LNCaP clone FGC (cell line): ENCODE measurements around the gene TRAF2.
"Not testable (repeated sequence)": the region's sequence is repeated elsewhere in the genome, so short reads cannot be mapped to it uniquely, and the experiment has no call there.

Source experiments
- DNase-seq: peaks from one replicate; pipeline ENCODE4 v3.0.0-alpha.2; 2011; ENCODE audit warnings: low read depth
- H3K4me3 ChIP-seq: 2 replicates; pipeline ENCODE4 v1.5.1; 2011; ENCODE audit warnings: mild to moderate bottlenecking, low read depth, low read length, control low read depth
- TF ChIP-seq, protein P1 (sequence below): IDR thresholded peaks from 2 replicates; pipeline ENCODE4 v1.5.1; 2012; ENCODE audit warnings: mild to moderate bottlenecking; ENCODE audit not compliant: control insufficient read depth, insufficient read depth; ENCODE audit errors: extremely low read depth

The TRAF2 gene, protein sequence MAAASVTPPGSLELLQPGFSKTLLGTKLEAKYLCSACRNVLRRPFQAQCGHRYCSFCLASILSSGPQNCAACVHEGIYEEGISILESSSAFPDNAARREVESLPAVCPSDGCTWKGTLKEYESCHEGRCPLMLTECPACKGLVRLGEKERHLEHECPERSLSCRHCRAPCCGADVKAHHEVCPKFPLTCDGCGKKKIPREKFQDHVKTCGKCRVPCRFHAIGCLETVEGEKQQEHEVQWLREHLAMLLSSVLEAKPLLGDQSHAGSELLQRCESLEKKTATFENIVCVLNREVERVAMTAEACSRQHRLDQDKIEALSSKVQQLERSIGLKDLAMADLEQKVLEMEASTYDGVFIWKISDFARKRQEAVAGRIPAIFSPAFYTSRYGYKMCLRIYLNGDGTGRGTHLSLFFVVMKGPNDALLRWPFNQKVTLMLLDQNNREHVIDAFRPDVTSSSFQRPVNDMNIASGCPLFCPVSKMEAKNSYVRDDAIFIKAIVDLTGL

DNA sequence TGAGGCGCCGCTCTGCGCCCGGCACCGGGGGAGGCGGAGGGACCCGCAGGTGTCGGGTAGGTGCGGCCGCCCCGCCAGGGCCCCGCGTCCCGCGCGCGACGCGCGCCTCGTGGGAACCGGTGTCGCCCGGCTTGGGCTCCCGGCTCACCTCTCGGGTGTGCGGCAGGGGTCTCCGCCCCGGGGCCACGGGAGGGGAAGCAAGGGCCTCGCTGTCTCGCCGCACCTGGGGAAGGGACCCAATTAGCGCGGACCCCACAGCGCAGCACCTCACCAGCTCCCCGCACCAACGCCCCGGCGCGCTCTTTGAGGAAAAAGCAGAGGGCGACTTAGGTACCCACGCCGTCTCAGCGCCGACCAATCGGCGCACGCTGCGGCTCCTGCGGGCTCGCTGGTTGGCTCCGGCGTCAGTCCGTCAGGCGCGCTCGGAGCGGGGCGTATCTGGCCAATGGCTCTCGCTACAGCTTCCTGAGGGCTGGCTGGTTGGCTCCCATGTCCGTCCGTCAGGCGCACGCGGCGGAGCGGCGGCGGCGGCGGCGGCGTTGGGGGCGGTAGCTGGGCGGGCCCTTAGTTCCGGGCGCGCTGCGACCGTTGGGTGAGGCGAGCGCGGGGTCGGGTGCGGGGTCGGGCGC lies at the start of gene TRAF2:
Gene TRAF2, plus strand, starts transcription at position 567 of the 629 bp plus-strand sequence. CDS start 12,225 bp downstream, outside the sequence.
- TF ChIP-seq, protein P1, sequence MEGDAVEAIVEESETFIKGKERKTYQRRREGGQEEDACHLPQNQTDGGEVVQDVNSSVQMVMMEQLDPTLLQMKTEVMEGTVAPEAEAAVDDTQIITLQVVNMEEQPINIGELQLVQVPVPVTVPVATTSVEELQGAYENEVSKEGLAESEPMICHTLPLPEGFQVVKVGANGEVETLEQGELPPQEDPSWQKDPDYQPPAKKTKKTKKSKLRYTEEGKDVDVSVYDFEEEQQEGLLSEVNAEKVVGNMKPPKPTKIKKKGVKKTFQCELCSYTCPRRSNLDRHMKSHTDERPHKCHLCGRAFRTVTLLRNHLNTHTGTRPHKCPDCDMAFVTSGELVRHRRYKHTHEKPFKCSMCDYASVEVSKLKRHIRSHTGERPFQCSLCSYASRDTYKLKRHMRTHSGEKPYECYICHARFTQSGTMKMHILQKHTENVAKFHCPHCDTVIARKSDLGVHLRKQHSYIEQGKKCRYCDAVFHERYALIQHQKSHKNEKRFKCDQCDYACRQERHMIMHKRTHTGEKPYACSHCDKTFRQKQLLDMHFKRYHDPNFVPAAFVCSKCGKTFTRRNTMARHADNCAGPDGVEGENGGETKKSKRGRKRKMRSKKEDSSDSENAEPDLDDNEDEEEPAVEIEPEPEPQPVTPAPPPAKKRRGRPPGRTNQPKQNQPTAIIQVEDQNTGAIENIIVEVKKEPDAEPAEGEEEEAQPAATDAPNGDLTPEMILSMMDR: no peak
- H3K4me3 ChIP-seq: peak within 1 kb of the TSS; percentile 80

DNA sequence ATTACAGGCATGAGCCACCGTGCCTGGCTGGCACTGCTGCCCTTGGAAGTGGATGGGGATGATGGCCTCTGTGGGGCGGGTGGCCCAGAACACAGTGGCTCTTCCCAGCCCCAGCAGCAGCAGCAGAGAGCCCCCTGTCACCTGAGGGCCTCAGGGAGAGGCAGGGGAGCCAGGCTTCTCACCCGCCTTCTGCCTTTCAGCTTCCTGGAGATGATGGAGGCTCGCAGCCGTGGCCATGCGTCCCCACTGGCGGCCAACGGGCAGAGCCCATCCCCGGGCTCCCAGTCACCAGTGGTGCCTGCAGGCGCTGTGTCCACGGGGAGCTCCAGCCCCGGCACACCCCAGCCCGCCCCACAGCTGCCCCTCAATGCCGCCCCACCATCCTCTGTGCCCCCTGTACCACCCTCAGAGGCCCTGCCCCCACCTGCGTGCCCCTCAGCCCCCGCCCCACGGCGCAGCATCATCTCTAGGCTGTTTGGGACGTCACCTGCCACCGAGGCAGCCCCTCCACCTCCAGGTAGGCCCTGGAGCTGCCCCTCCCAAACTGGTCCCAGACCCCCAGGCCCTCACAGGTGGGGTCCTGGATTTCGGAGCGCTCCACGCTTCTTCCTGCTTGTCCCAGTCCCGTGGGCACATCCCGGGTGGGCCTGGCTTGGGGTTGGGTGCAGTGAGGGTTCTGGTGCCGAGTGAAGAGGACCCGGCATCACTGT lies 49.0 kb upstream of the TRAF2 start:
- no peak for DNase-seq
- H3K4me3 ChIP-seq: no peak overlapping the region
- TF ChIP-seq, protein P1: no peak

More for the DNA sequence above, at the start of gene TRAF2:
- DNase-seq: peak; percentile 97

DNA sequence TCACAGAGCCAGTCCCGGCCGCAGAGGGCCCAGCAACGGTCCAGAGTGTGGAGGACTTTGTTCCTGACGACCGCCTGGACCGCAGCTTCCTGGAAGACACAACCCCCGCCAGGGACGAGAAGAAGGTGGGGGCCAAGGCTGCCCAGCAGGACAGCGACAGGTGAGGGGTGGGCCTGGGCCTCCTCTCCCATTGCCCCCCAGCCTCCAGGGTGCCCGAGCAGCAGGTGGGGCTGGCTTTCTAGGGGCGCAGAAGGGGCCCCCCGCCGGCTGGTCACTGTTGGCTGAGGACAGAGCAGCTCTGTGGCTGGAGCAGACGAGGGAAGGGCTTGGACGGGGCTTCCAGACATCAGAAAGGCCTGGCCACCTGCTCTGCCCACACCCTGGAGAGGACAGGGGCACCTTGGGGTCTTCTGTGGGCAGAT lies 48.4 kb upstream of the TRAF2 start:
- DNase-seq, H3K4me3 ChIP-seq: not testable (repeated sequence)

DNA sequence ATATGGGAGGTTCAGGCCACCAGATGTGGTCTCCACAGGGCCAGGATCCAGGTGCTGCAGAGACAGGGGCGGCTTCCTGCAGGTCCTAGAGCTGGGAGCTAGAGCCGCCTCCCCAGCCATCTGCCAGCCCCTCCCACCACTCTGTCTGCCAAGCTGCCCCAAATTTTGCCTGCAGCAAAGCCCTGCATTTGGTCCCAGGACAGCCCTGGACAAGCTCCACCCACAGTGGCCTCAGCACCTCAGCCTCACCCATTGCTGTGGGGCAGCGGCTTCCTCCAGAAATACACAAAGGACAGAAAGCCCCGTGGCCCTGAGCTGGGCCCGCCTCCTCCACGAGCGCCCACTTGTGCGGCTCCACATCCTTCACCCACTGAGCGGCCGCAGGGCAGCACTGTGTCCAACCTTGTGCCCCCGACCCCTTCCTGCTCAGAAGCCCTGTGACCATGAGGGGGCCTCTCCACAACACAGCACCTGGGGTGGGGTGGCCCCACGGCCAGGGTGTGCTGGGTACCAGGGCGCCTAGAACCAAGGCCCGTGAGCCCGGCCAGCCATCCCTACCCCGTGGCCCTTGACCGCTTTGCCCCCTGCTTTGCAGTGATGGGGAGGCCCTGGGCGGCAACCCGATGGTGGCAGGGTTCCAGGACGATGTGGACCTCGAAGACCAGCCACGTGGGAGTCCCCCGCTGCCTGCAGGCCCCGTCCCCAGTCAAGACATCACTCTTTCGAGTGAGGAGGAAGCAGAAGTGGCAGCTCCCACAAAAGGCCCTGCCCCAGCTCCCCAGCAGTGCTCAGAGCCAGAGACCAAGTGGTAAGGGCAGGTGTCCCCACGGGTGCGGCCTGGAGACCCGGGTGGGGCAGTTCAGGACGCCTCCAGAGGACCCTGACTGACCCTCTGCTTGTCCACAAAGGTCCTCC lies 47.7 kb upstream of the TRAF2 start:
- H3K4me3 ChIP-seq: no peak overlapping the region
- TF ChIP-seq, protein P1: no peak
- no peak for DNase-seq

DNA sequence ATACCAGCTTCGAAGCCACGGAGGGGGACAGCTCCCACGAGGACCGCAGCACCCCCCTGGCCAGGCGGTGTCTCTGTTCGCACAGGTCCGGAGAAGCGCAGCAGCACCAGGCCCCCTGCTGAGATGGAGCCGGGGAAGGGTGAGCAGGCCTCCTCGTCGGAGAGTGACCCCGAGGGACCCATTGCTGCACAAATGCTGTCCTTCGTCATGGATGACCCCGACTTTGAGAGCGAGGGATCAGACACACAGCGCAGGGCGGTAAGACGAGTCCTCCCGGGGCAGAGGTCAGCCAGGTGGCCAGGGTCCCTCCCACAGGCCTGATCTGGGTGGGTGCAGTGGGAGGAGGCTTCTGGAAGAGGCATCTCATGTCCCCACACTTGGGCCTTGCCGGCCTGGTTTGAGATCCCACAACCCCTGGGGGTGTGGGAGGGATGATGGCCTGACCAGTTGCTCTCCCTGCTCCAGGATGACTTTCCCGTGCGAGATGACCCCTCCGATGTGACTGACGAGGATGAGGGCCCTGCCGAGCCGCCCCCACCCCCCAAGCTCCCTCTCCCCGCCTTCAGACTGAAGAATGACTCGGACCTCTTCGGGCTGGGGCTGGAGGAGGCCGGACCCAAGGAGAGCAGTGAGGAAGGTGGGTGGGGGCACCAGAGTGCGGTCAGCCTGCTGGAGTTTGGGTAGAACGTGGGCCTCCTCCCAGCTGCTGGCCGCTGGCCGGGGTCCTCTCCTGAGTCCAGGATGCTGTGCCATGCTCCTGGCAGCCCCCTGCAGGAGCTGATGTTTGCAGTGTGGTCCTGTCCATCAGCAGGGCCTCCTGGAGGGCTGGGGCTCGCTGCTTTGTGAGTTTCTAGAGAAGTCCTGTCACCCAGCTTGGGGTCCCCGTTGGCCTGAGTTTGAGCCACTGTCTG lies 46.8 kb upstream of the TRAF2 start:
- DNase-seq: no peak
- TF ChIP-seq, protein P1: no peak
- H3K4me3 ChIP-seq: no peak overlapping the region

DNA sequence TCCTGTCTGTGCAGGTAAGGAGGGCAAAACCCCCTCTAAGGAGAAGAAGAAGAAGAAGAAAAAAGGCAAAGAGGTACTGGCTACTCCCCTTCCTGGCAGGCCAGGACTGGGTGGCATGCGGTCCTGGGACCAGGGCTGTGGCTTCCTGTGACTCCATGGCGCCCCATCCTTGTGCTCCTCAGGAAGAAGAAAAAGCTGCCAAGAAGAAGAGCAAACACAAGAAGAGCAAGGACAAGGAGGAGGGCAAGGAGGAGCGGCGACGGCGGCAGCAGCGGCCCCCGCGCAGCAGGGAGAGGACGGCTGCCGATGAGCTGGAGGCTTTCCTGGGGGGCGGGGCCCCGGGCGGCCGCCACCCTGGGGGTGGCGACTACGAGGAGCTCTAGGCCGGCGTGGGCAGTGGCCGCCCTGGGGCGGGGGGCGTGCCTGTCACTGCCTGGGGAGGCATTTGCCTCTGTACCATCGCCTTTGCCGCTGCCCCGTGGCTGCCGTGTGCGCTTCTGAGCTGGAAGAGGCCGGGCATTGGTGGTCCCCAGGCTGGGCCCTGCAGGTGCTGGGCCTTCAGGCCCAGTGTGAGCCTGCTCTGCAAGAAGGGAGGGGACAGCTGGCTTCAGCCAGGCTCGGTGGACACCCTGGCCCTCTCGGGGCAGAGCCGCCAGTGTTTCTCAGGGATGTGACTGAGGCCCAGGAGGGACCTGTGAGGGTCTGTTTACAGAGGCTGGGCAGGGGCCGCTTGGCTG lies 46.0 kb upstream of the TRAF2 start:
- no peak overlapping the region for H3K4me3 ChIP-seq
- peak; percentile 48 for DNase-seq
- TF ChIP-seq, protein P1: no peak
